ENCODE data around the gene PBX1.

The PBX1 gene

DNA sequence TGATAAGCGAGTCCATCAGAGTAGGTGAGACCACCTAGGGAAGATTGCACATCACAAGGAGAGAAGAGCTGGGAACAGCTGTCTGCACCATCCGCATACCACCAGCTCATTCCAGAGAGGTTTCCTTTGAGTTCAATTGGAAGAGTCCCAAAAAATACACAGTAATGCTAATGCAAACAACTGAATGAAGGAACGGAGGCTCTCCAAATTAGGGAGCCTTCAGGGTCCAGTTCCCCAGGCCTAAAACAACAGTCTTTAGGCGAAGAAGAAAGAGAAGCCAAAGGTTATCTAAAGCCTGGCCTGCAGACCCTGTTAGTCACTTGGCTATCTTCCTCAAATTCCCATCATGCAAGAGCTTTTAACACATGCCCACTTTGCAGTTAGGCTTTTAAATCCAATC is 246.4 kb downstream of the PBX1 start:
- Histone ChIP-seq H3K4me1 (ENCODE audit: control insufficient read depth, low read length) (no peaks in the 10 kb centered on the region), H3F3A (ENCODE audit: control insufficient read depth, insufficient read depth) (no peaks in the 10 kb centered on the region), H3K9me2 (replicated peaks; ENCODE audit: control insufficient read depth, low read length) (no peaks in the 10 kb centered on the region), H3K4me2 (ENCODE audit: low read length) (no peak overlapping the region), H3K79me2 (ENCODE audit: control insufficient read depth, low read length) (no peaks in the 10 kb centered on the region), H3K4me3 (ENCODE audit: low read length) (no peak overlapping the region), H4K20me1 (ENCODE audit: control insufficient read depth, insufficient read depth, low read depth, low read length) (no peaks in the 10 kb centered on the region), H3K9me3 (ENCODE audit: control insufficient read depth, insufficient read depth, low read length) (no peaks in the 10 kb centered on the region), H3K36me3 (ENCODE audit: control insufficient read depth, low read length) (no peaks in the 10 kb centered on the region), H3K27ac (ENCODE audit: low read depth, low read length) (no peak overlapping the region), H3K27me3 (ENCODE audit: control insufficient read depth, low read length) (peaks cover 3% of the 10 kb centered on the region; the same call in 1 of the 2 replicates)
- TF ChIP-seq, protein P1, sequence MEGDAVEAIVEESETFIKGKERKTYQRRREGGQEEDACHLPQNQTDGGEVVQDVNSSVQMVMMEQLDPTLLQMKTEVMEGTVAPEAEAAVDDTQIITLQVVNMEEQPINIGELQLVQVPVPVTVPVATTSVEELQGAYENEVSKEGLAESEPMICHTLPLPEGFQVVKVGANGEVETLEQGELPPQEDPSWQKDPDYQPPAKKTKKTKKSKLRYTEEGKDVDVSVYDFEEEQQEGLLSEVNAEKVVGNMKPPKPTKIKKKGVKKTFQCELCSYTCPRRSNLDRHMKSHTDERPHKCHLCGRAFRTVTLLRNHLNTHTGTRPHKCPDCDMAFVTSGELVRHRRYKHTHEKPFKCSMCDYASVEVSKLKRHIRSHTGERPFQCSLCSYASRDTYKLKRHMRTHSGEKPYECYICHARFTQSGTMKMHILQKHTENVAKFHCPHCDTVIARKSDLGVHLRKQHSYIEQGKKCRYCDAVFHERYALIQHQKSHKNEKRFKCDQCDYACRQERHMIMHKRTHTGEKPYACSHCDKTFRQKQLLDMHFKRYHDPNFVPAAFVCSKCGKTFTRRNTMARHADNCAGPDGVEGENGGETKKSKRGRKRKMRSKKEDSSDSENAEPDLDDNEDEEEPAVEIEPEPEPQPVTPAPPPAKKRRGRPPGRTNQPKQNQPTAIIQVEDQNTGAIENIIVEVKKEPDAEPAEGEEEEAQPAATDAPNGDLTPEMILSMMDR (IDR thresholded peaks at IDR 0.05; ENCODE audit: low read depth, low read length, poor library complexity, severe bottlenecking): no peak
- TF ChIP-seq EZH2phosphoT487 (IDR thresholded peaks at IDR 0.05; ENCODE audit: borderline replicate concordance, low read length): no peak

DNA sequence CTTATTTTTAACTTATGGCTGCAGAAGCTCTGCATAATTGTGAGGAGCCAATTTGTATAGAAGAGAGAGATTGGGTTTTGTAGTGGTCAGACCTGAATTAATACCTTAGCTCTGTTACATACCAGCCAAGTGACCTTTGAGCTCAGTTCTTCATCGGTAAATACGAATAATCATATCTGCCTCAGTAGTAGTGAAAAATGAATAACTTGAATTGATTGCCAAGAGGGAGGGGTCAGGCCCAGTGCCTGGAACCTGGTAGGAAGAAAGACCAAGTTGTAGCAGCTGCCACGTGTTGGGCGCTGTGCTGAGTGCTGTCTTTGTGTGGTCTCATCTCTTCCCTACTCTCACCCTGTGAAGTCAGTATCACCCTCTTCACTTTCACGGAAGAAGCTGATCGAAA is 247.5 kb downstream of the PBX1 start:
- no peaks in the 10 kb centered on the region for H3F3A ChIP-seq (ENCODE audit: control insufficient read depth, insufficient read depth)
- no peaks in the 10 kb centered on the region for H3K9me3 ChIP-seq (ENCODE audit: control insufficient read depth, insufficient read depth, low read length)
- H3K36me3 ChIP-seq (ENCODE audit: control insufficient read depth, low read length): no peaks in the 10 kb centered on the region
- no peaks in the 10 kb centered on the region for H3K4me1 ChIP-seq (ENCODE audit: control insufficient read depth, low read length)
- TF ChIP-seq, protein P1 (IDR thresholded peaks at IDR 0.05; ENCODE audit: low read depth, low read length, poor library complexity, severe bottlenecking): no peak
- no peak for TF ChIP-seq EZH2phosphoT487 (IDR thresholded peaks at IDR 0.05; ENCODE audit: borderline replicate concordance, low read length)
- no peaks in the 10 kb centered on the region for H3K79me2 ChIP-seq (ENCODE audit: control insufficient read depth, low read length)
- H3K4me2 ChIP-seq (ENCODE audit: low read length): no peak overlapping the region
- H4K20me1 ChIP-seq (ENCODE audit: control insufficient read depth, insufficient read depth, low read depth, low read length): no peaks in the 10 kb centered on the region
- no peak overlapping the region for H3K27ac ChIP-seq (ENCODE audit: low read depth, low read length)
- peaks cover 3% of the 10 kb centered on the region; the same call in 1 of the 2 replicates for H3K27me3 ChIP-seq (ENCODE audit: control insufficient read depth, low read length)
- H3K4me3 ChIP-seq (ENCODE audit: low read length): no peak overlapping the region
- H3K9me2 ChIP-seq (replicated peaks; ENCODE audit: control insufficient read depth, low read length): no peaks in the 10 kb centered on the region

DNA sequence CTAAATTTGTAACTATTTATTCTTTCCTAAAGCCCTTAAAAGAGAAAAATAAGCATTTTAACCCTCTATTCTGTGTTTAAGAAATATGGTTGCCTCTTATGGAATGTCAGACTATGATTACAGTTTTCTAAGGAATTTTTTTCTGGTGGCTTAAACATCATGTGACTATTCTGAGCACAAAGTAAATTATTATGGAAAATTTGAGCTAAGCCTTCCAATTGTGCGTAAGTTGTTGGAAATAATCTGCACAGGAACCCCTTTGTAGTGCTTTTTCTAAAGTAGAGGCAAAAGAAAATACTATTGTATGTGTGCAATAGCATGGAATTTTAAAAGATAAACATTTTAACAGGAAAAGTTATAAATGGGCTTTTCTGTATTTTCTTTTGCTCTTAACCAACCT is 254.8 kb downstream of the PBX1 start:
- Histone ChIP-seq H3F3A (ENCODE audit: control insufficient read depth, insufficient read depth) (no peaks in the 10 kb centered on the region), H3K4me2 (ENCODE audit: low read length) (no peak overlapping the region), H3K4me1 (ENCODE audit: control insufficient read depth, low read length) (no peaks in the 10 kb centered on the region), H3K27ac (ENCODE audit: low read depth, low read length) (no peak overlapping the region), H3K36me3 (ENCODE audit: control insufficient read depth, low read length) (no peaks in the 10 kb centered on the region), H3K9me3 (ENCODE audit: control insufficient read depth, insufficient read depth, low read length) (no peaks in the 10 kb centered on the region), H3K27me3 (ENCODE audit: control insufficient read depth, low read length) (no peaks in the 10 kb centered on the region), H3K9me2 (replicated peaks; ENCODE audit: control insufficient read depth, low read length) (no peaks in the 10 kb centered on the region), H3K4me3 (ENCODE audit: low read length) (no peak overlapping the region), H3K79me2 (ENCODE audit: control insufficient read depth, low read length) (no peaks in the 10 kb centered on the region), H4K20me1 (ENCODE audit: control insufficient read depth, insufficient read depth, low read depth, low read length) (no peaks in the 10 kb centered on the region)
- TF ChIP-seq, protein P1 (IDR thresholded peaks at IDR 0.05; ENCODE audit: low read depth, low read length, poor library complexity, severe bottlenecking): no peak
- no peak for TF ChIP-seq EZH2phosphoT487 (IDR thresholded peaks at IDR 0.05; ENCODE audit: borderline replicate concordance, low read length)

DNA sequence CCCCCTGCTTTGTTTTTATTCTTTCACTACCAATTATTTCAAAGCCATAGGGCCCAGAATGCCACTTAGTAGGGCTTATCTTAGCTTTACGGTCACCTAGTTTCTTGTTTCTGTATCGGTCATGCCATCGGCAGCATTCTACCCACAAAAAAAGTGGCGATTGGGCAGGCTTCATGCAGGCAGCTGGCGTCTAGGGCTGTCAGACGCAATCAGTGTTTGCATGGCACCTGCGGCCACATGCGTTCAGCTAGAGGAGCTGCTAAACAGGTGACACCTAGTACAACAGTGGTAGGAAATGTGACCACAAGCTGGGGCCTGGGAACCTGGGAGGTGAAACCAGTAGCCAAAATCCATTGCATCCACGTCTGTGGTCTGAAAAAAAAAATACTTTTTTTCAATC is 262.7 kb downstream of the PBX1 start:
- H3K27ac ChIP-seq (ENCODE audit: low read depth, low read length): no peak overlapping the region
- no peaks in the 10 kb centered on the region for H3F3A ChIP-seq (ENCODE audit: control insufficient read depth, insufficient read depth)
- H4K20me1 ChIP-seq (ENCODE audit: control insufficient read depth, insufficient read depth, low read depth, low read length): no peaks in the 10 kb centered on the region

More for the DNA sequence above, 262.7 kb downstream of the PBX1 start:
- Histone ChIP-seq H3K9me2 (replicated peaks; ENCODE audit: control insufficient read depth, low read length) (no peaks in the 10 kb centered on the region), H3K9me3 (ENCODE audit: control insufficient read depth, insufficient read depth, low read length) (no peaks in the 10 kb centered on the region), H3K79me2 (ENCODE audit: control insufficient read depth, low read length) (no peaks in the 10 kb centered on the region), H3K36me3 (ENCODE audit: control insufficient read depth, low read length) (no peaks in the 10 kb centered on the region), H3K4me1 (ENCODE audit: control insufficient read depth, low read length) (no peaks in the 10 kb centered on the region), H3K4me3 (ENCODE audit: low read length) (no peak overlapping the region), H3K4me2 (ENCODE audit: low read length) (no peak overlapping the region), H3K27me3 (ENCODE audit: control insufficient read depth, low read length) (no peaks in the 10 kb centered on the region)
- no peak for TF ChIP-seq EZH2phosphoT487 (IDR thresholded peaks at IDR 0.05; ENCODE audit: borderline replicate concordance, low read length)
- TF ChIP-seq, protein P1 (IDR thresholded peaks at IDR 0.05; ENCODE audit: low read depth, low read length, poor library complexity, severe bottlenecking): no peak

Data from DOHH2 (cell line).